KBM-7 (cell line): ENCODE results near the gene RGS9BP.
A peak's percentile ranks its signal among the peaks of the same experiment; 100 is the strongest.
"Not testable (repeated sequence)": the region's sequence is repeated elsewhere in the genome, so short reads cannot be mapped to it uniquely, and the experiment has no call there.

Source experiments
- DNase-seq: peaks from one replicate; pipeline ENCODE4 v3.0.0-alpha.2; 2015
- in situ Hi-C: fragments of 300-500 bp; cut with MboI; formaldehyde crosslinking; loops from 2 replicates; pipeline ENCODE4 v1.14.3; 2020; ENCODE audit warnings: low sequenced_read_pairs, low pct_unique_long_range_greater_than_20kb, mixed read lengths

RGS9BP gene

GRCh38 chr19:32675720-32676185 lies at the start of gene RGS9BP:
TSS of gene RGS9BP (plus strand) at chr19:32675848. CDS start at chr19:32676264, 416 bp downstream.
- peak; percentile 70 for DNase-seq
- in situ Hi-C loops: no loop called here

GRCh38 chr19:32626969-32627368 lies 48.7 kb upstream of the RGS9BP start:
- in situ Hi-C loops: no loop called here
- DNase-seq: no peak

GRCh38 chr19:32627714-32628270 lies 47.9 kb upstream of the RGS9BP start:
- in situ Hi-C loops: no loop called here
- no peak for DNase-seq

- in situ Hi-C loops: no loop called here
- DNase-seq: no peak
Measured at GRCh38 chr19:32630338-32630737, 45.3 kb upstream of the RGS9BP start.

GRCh38 chr19:32631381-32631780 lies 44.3 kb upstream of the RGS9BP start:
- no peak for DNase-seq
- in situ Hi-C loops: no loop called here

GRCh38 chr19:32637480-32637879 lies 38.2 kb upstream of the RGS9BP start:
- in situ Hi-C loops: no loop called here
- no peak for DNase-seq

GRCh38 chr19:32638625-32639024 lies 37.0 kb upstream of the RGS9BP start:
- DNase-seq: no peak
- in situ Hi-C loops: no loop called here

- in situ Hi-C loops: no loop called here
Measured at GRCh38 chr19:32642771-32643170, 32.9 kb upstream of the RGS9BP start.

GRCh38 chr19:32646556-32646955 lies 29.1 kb upstream of the RGS9BP start:
- in situ Hi-C loops: no loop called here
- DNase-seq: no peak

More at GRCh38 chr19:32642771-32643170, 32.9 kb upstream of the RGS9BP start:
- DNase-seq: no peak

GRCh38 chr19:32647361-32647760 lies 28.3 kb upstream of the RGS9BP start:
- in situ Hi-C loops: no loop called here
- no peak for DNase-seq

GRCh38 chr19:32649751-32650150 lies 25.9 kb upstream of the RGS9BP start:
- in situ Hi-C loops: no loop called here
- no peak for DNase-seq

- no peak for DNase-seq
- in situ Hi-C loops: no loop called here
Measured at GRCh38 chr19:32650671-32651070, 25.0 kb upstream of the RGS9BP start.

GRCh38 chr19:32651729-32652140 lies 23.9 kb upstream of the RGS9BP start:
- in situ Hi-C loops: no loop called here
- peak; percentile 48 for DNase-seq

GRCh38 chr19:32652331-32652730 lies 23.3 kb upstream of the RGS9BP start:
- DNase-seq, in situ Hi-C loops: not testable (repeated sequence)

- in situ Hi-C loops: no loop called here
Measured at GRCh38 chr19:32652894-32653598, 22.6 kb upstream of the RGS9BP start.

GRCh38 chr19:32653599-32653915 lies 22.1 kb upstream of the RGS9BP start:
- no peak for DNase-seq
- in situ Hi-C loops: no loop called here

More at GRCh38 chr19:32652894-32653598, 22.6 kb upstream of the RGS9BP start:
- DNase-seq: no peak

GRCh38 chr19:32656379-32656778 lies 19.3 kb upstream of the RGS9BP start:
- DNase-seq, in situ Hi-C loops: not testable (repeated sequence)

- no peak for DNase-seq
- in situ Hi-C loops: no loop called here
Measured at GRCh38 chr19:32658075-32658474, 17.6 kb upstream of the RGS9BP start.

GRCh38 chr19:32658527-32658926 lies 17.1 kb upstream of the RGS9BP start:
- no peak for DNase-seq
- in situ Hi-C loops: no loop called here

- in situ Hi-C loops: no loop called here
- no peak for DNase-seq
Measured at GRCh38 chr19:32661318-32661717, 14.3 kb upstream of the RGS9BP start.

- in situ Hi-C loops: no loop called here
- DNase-seq: peak; percentile 58
Measured at GRCh38 chr19:32662186-32662585, 13.5 kb upstream of the RGS9BP start.
